Frontal cortex (tissue), 4 donors: ENCODE measurements around the gene GTF3C1. TPM values are rescaled to one million over a fixed set of nuclear protein-coding genes. Genes with fewer than 3 reads are reported as not detected.

Experiments
- DNase-seq, 2 donors: peaks; one replicate each; pipeline ENCODE4 v3.0.0; 2012; ENCODE audit warnings: low spot score in 2 of 2
- FAIRE-seq: peaks from 2 replicates; lab custom pipeline; 2012; peaks lifted over from hg19 to GRCh38; lab: Jason Lieb, UNC
- total RNA-seq: library from RNA; depleted of rRNA; stranded (reverse); fragments of >200 nt; gene quantifications from one replicate; pipeline ENCODE4 v1.2.3, GENCODE V29; 2014
- donor health status: control.
- donor health status: control.
- donor health status: control.

GTF3C1 gene
- total RNA-seq, 1 donor from 2014 or later, result 77.9 TPM

GRCh38 chr16:27522173-27522707 is 27.5 kb downstream of the GTF3C1 start:
- FAIRE-seq (no peak), DNase-seq (no peak)

GRCh38 chr16:27520982-27521673 is 28.6 kb downstream of the GTF3C1 start:
- DNase-seq (no peak), FAIRE-seq (no peak)

GRCh38 chr16:27518226-27518625 is 31.5 kb downstream of the GTF3C1 start:
- no peak for FAIRE-seq
- no peak for DNase-seq

GRCh38 chr16:27517664-27518063 is 32.0 kb downstream of the GTF3C1 start:
- DNase-seq (no peak), FAIRE-seq (no peak)

- FAIRE-seq, result no peak
Measured at GRCh38 chr16:27516365-27516764, 33.3 kb downstream of the GTF3C1 start.

GRCh38 chr16:27515874-27516353 is 33.8 kb downstream of the GTF3C1 start:
- DNase-seq (no peak), FAIRE-seq (no peak)

More at GRCh38 chr16:27516365-27516764, 33.3 kb downstream of the GTF3C1 start:
- no peak for DNase-seq

- FAIRE-seq (no peak), DNase-seq (no peak)
Measured at GRCh38 chr16:27514806-27515205, 34.9 kb downstream of the GTF3C1 start.

GRCh38 chr16:27511657-27512448 is 37.9 kb downstream of the GTF3C1 start:
- no peak for DNase-seq
- FAIRE-seq, result no peak

- no peak for FAIRE-seq
- no peak for DNase-seq
Measured at GRCh38 chr16:27508476-27508875, 41.2 kb downstream of the GTF3C1 start.

- no peak for FAIRE-seq
- no peak for DNase-seq
Measured at GRCh38 chr16:27506771-27507170, 42.9 kb downstream of the GTF3C1 start.

- no peak for FAIRE-seq
Measured at GRCh38 chr16:27505297-27506236, 44.1 kb downstream of the GTF3C1 start.

GRCh38 chr16:27503662-27504061 is 46.1 kb downstream of the GTF3C1 start:
- FAIRE-seq (no peak), DNase-seq (no peak)

More at GRCh38 chr16:27505297-27506236, 44.1 kb downstream of the GTF3C1 start:
- DNase-seq, result no peak

GRCh38 chr16:27500801-27501200 is 48.9 kb downstream of the GTF3C1 start:
- no peak for FAIRE-seq
- DNase-seq, result no peak

GRCh38 chr16:27499659-27500055 is 50.1 kb downstream of the GTF3C1 start:
- peak in 1 of 2 donors; percentile 41 for DNase-seq
- no peak for FAIRE-seq

- FAIRE-seq, result no peak
- no peak for DNase-seq
Measured at GRCh38 chr16:27498916-27499658, 50.6 kb downstream of the GTF3C1 start.

GRCh38 chr16:27498031-27498825 is 51.5 kb downstream of the GTF3C1 start:
- no peak for FAIRE-seq
- DNase-seq, result no peak

GRCh38 chr16:27495191-27495590 is 54.5 kb downstream of the GTF3C1 start:
- no peak for DNase-seq

GRCh38 chr16:27492588-27492979 is 57.1 kb downstream of the GTF3C1 start:
- no peak for FAIRE-seq
- DNase-seq, result no peak

More at GRCh38 chr16:27495191-27495590, 54.5 kb downstream of the GTF3C1 start:
- no peak for FAIRE-seq
